HG03159 (cell line): ENCODE measurements around the gene TUT4.
A peak's percentile ranks its signal among the peaks of the same experiment; 100 is the strongest.

Experiments
- ATAC-seq: cut with Tn5 transposase; IDR thresholded peaks from one replicate; pipeline ENCODE4 v1.9.1; 2021; ENCODE audit warnings: mild to moderate bottlenecking, moderate library complexity; ENCODE audit not compliant: unreplicated experiment

TUT4 gene

DNA sequence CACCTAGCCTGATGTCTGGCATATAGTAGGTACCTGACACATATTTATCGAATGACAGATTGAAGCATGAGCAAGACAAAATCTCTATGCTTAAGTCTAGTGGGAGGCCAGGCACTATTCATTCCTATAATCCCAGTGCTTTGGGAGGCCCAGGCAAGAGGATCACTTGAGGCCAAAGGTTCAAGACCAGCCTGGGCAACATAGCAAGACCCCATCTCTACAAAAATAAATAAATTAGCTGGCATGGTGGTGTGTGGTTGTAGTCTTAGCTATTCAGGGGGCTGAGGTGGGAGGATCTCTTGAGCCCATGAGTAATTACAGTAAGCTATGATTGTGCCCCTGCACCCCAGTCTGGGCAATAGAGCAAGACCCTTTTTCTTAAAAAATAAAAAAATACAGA lies 23.2 kb upstream of the TUT4 start:
- no peak for ATAC-seq

DNA sequence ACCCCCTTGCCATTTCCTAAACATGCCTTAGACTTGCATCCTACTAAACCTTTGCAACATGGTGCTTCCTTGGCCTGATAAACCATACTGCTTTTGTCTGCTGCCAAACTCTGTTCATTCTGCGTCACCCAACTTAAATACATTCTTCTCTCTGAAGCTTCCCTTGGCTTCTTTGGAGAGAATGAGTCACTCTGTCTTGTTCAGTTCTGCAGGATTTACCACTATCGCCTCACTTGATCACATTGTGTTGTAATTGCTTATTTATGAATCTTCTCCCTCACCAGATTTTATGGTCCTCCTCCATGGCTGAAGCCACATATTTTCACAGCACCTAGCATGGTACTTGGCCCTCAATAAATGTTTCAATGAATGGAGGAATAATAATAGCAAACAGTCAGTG lies 21.7 kb upstream of the TUT4 start:
- no peak for ATAC-seq

DNA sequence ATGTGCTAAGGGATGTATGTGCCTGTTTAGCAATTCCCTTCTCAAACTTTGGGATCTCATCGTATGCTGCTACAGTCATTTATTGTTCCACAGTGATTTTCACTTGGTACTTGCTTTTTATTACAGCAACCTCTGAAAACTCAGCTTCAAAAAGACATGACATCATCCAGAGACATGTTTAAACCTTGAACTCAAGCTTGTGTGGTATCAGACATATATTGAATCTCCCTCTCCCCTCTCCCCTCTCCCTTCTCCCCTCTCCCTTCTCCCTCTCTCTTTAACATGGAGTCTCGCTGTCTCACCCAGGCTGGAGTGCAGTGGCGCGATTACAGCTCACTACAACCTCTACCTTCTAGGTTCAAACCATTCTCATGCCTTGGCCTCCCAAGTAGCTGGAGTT lies 19.5 kb upstream of the TUT4 start:
- ATAC-seq: no peak

DNA sequence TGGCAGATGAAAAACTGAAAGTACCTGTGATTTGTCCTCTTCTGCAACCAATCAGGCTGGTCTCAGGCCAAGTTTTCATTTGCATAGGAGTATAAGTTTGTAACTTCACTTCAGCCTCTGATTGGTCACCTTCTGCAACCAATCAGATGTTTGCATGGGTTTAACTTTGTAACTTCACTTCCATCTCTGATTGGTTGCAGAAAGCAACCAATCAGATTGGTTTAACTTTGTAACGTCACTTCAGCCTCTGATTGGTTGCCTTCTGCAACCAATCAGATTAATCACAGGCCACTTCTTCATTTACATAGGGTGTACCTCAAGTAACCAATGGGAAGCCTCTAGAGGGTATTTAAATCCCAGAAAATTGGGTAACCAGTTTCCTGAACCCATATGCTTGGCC lies 18.9 kb upstream of the TUT4 start:
- no peak for ATAC-seq

DNA sequence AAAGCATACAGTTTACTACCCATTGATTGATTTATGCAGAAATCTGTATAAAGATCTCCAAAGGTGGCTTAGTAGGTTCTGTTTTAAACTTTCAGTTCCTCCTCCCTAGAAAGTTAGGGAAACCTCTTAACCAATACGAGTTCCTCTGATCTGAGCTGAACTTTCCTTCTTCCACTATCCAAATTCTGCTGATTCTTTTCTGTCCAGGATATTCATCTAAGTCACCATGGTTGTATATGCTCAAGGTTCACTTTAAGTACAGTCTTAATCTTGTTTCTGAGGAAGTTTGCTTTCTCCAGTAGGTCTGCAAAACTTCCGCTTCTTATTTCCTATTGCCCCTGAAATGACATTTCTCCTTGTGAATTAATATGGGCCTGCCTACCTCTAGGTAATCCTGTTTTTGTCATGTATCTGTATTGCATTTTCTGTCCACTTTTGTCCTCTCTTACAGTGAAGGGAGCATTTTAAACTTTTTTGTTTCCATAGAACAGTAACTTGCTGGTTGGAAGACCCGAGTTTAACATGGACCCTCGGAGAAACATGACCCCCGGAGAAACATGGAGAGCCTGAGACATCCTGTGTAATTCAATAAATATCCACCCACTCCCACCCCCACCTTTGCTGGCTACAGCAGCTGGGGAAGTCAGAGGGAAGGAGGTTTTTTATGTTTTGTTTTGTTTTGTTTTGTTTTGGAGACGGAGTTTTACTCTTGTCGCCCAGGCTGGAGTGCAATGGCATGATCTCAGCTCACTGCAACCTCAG lies 16.7 kb upstream of the TUT4 start:
- no peak for ATAC-seq

DNA sequence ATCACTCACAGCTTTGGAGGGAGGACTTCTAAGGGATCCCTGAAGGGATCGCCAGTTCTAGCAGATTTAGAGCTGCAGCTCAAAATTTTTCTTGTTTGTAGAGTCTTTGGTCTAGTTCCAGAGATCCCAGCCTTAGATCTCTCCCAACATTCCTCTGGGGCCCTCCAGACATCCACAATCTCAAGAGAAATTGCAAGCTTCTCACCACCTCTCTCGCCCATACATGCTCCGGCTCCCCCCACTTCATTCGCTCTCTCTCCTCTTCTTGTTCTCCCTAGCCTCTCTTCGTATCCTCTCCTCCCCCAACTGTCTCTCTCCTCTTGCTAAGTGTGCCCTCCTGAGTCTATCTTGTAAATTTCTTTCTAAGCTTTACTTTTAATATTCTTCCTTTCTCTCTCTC lies 15.1 kb upstream of the TUT4 start:
- no peak for ATAC-seq

DNA sequence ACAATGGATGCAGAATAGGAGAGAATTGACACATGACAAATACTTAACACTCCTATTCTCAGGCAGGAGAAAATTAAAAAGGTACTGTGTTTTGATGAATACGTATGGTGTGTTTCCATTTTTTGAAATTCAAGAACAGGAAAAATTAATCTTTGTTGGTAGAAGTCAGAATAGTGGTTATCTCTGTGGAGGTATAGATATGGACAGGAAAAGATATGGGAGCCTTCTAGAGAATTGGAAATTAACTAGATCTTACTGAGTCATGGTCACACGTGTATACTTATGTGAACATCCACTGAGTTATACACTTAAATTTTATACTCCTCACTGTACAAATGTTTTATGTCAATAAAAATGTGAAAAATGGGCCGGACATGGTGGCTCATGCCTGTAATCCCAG lies 9.9 kb upstream of the TUT4 start:
- ATAC-seq: no peak

DNA sequence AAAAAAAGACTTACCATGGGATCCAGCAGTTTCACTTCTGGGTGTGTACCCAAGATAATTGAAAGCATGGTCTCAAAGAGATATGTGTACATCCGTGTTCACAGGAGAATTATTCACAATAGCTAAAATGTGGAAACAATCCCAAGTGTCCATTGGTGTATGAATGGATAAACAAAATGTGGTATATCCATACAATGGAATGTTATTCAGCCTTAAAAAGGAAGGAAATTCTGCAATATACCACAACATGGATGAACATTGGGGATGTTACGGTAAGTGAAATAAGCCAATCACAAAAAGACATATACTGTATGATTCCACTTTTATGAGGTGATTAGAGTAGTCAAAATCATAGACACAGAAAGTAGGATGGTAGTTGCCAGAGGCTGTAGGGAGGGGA lies 7.0 kb upstream of the TUT4 start:
- no peak for ATAC-seq

DNA sequence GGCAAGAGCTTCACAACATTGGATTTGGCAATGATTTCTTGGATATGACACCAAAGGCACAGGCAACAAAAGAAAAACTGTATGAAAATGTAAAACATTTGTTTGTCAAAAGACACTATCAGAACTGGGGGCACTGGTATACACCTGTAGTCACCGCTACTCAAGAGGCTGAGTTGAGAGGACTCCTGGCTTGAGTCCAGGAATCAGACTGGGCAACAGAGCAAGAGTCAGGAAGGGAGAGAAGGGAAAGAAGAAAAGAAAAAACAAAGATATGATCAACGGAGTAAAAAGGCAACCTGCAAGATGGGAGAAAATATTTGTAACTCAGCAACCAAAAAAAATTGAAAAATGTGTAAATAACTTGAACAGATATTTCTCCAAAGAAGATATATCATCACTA lies 6.0 kb upstream of the TUT4 start:
- no peak for ATAC-seq

DNA sequence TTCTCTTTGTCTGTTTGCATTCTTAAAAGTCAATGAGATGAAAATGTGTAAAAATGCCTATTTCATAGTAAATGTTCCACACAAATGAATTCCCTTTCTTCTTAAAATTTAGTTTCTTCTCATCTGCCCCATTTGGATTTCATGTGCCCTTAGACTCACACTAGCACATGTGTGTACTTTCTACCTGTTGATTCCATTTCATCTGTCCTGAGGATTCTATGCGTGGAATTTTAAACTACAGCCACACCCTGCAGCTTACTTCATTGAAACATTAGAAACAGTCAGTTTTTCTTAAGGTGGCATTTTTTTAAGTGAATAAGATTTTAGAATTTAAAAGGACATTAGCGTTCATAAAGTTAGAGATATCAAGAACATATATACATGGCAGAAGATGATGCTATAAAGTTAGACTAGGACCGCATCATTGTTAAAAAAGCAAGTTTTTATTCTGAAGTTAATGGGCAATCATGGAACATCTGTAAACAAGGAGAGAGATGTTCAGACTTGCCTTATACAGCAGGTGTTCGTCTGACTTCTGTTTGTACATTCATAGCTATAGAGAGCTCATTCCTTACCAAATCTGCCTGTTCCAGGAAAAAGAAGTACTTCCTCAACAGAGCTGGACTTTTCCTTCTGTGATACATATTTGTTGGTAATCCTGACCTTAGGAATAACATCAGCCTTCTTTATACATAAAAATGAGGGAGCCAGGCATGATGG lies 3.9 kb upstream of the TUT4 start:
- no peak for ATAC-seq

DNA sequence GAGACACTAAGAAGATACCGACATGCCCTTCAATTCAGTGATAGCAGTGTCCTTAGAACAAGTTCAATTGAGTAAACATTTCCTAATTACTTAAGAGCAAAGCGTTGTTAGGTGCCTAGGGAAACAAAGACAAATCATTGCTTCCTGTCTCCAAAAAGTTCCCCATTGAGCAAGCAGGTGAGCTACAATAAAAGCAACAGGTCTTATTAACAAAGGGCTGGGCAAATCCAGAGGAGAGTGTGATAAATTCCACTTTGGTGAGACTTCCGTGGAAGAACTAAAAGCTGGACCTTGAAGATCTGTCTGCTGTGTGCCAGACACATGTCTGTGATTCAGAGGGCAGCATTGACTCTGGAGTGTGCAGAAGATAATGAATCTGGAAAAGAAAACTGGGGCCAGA lies 1.9 kb upstream of the TUT4 start:
- ATAC-seq: no peak

DNA sequence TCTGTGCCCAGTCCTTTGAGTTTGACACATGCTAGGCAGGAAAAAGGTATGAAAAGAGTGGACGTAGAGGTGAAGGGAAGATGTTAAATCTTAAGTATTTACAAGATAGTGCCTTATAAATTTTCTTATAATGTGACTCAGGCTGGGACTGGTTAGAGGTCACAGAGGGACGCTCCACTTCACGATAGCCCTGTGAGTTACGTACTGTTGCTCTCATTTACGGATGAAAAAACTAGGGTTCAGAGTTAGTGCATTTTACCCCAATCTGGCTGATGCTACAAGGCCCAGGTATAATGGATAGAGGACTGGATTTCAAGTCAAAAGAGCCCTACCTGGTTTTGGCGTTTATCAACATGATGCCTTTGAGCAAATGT lies 1.4 kb upstream of the TUT4 start:
- ATAC-seq: no peak

DNA sequence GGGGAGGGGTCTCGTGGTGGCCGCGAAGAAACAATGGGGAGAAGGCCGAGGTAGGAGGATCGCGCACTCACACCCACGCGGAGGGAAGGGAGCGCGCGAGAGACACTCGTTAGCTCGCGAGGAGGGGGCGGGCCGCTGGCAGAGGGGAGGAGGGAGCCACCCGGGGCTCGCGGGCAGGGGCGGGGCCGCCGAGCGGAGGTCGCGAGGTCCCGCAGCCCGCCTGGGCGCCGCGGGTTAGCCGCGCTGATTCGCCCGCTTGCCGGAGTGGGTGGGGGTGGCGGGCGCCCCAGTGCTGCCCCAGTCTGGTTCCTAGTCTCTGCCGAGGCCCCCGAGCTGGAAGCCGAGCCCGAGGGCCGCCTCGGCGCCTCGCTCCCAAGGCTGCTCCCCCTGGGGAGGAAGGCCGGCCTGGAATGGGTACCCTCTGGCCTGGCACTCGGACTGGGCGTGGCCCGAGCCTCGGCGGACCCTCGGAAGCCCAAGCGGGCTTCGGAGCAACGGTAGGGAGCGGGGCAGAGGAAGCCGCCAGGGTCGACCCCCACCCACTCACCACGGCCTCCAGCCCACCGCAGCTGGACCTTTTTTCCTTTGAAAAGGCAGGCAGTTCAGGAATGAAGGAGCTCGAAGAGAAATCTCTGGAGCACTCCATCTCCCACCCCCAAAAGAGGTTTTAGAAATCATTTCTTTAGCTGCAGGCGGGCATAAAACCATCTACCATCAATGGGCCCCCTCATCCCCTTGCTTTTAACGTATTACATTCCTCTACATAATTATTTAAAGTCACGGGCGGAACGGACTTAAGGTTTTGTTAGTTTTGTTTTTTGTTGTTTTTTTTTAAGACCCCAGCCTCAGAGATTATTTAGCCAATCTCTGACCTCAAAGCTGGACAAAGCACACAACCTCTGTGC lies 722 bp upstream of the TUT4 start:
- ATAC-seq: peak; percentile 54

DNA sequence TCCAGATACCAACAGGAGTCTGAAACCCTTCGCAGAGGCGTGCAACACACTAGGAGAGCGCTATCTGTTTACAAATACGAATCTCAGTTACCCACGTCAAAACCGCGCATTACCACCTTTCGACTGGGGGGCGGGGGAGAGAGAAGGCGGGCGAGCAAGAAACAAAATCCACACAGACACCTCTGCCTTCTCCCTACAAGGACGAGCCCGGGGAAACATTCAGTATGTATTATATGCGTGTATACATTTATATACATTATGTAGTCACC lies 722 bp downstream of the TUT4 start:
- ATAC-seq: no peak

DNA sequence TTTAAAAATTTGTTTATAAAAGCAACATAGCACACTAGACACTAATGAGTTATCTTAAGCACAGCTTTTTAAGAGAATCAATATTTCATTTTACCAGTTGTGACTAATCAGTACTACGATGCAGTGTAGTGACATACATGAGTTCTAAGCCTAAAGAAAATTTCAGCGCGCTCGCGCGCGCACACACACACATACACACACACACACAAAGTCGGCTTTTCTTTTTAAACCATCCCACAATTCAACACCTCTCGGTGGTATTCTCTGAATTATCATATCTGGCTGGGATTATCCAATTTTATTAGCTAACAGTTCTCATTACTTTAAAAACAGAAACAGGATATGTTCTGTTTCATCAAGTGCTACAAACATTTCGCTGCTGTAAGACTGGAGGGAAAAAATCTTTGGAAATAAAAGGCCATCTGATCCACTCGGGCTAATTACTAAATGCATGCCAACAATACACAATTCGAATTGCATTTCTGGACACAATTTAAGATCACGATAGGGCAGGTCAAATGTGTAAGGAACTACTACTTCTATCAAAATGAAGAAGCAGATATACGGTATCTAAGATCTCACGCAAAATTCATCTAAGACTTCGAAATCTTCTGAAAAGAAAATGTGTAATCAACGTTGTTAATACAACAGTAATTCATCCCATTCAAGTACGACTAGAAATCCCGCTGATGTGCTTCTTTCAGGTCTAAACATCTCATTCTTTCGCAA lies 1.2 kb downstream of the TUT4 start:
- ATAC-seq: no peak

DNA sequence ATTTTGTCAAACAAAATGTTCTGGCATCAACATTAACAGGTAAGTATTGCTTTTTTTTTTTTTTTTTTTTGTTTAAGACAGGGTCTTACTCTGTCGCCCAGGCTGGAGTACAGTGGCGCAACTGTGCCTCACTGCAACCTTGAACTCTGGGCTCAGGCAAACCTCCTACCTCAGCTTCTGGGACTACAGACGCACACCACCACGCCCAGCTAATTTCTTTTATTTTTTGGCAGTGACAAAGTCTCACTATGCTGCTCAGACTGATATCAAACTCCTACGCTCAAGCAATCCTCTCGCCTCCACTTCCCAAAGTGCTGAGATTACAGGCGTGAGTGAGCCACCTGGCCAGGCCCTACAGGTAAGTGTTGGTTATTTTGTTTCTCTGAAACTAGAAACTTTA lies 2.4 kb downstream of the TUT4 start:
- ATAC-seq: no peak

DNA sequence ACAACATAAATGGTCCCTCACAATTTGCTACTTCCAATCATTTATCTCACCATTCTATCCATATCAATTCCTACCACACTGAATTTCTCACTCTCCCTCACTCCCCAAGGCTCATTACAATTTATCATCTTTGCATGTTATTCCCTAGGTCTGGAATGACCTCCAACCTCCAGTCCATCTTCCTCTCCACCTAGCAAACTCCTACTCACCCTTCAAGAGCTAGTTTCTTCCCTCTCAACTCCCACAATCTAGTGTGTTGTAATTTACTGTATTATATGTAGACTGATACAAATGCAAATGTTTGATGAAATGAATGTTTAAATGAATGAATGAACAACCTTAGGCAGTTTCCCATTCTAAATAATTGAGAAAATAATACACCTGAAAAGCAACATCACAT lies 3.6 kb downstream of the TUT4 start:
- ATAC-seq: no peak

DNA sequence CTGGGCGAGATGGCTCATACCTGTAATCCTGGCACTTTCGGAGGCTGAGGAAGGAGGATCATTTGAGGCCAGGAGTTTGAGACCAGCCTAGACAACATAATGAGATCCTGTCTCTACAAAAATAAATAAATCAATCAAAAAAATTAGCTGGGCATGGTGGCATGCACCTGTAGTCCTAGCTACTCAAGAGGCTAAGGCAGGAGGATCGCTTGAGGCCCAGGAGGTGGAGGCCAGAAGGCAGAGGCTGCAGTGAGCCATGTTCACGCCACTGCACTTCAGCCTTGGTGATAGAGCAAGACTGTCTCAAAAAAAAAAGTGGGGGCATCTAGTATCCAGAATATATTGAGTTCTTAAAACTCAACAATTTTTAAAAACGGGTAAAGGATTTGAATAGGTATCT lies 6.0 kb downstream of the TUT4 start:
- ATAC-seq: no peak

DNA sequence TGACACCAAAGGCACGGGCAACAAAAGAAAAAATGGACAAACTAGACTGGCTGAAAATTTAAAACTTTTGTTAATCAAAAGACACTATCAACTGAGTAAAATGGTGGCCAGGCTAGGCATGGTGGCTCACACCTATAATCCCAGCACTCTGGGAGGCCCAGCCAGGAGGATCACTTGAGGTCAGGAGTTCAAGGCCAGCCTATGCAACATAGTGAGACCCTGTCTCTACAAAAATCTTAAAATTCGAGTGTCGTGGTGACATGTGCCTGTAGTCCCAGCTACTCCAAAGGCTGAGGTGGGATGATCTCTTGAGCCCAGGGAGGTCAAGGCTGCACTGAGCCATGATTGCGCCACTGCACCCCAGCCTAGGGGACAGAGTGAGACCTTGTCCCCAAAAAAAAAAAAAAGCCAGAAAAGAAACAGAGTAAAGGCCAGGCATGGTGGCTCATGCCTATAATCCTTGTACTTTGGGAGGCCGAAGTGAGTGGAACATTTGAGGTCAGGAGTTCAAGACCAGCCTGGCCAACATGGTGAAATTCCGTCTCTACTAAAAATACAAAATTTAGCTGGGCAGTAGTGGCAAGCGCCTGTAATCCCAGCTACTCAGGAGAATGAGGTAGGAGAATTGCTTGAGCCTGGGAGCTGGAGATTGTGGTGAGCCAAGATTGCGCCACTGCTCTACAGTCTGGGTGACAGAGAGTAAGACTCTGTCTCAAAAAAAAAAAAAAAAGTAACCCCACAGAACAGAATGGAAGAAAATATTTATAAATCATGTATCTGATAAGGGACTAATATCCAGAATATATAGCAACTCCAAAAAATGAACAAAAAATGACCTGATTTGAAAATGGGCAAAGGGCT lies 8.0 kb downstream of the TUT4 start:
- ATAC-seq: no peak

DNA sequence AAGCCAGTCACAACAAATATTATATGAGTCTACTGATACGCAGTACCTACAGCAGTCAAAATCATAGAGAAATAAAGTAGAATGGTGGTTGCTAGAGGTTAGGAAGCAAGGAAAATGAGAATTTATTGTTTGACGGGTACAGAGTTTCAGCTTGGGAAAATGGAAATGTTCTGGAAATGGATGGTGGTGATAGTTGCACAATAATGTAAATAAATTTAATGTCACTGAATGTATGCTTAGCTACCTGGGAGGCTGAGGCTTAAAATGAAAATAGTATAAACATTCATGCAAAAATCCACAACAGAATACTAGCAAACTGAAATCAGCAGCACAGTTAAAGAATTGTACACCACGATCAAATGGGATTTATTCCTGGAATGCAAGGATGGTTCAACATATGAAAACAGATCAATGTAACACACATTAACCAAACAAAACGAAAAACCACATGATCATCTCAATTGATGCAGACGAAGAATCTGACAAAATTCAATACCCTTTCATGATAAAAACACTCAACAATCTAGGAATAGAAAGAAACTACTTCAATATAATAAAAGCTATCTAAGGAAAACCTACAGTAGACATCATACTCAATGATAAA lies 10.7 kb downstream of the TUT4 start:
- ATAC-seq: no peak
